Breast epithelium (tissue), 4 donors: ENCODE results near the gene OLFML2B. TPM values are rescaled to one million over a fixed set of nuclear protein-coding genes. Genes with fewer than 3 reads are reported as not detected.
A peak's percentile ranks its signal among the peaks of the same experiment; 100 is the strongest.

Experiments
- DNase-seq, 2 donors: peaks; one replicate each; pipeline ENCODE4 v3.0.0-alpha.2; 2019; ENCODE audit warnings: low spot score in 2 of 2
- H3K27ac ChIP-seq, 2 donors: fragments of 200-600 bp; sonication (generic) in 1 of 2; one replicate each; pipeline ENCODE4 v1.5.1; 2016 to 2019; ENCODE audit warnings: mild to moderate bottlenecking in 1 of 2
- H3K27me3 ChIP-seq, 2 donors: fragments of 200-600 bp; sonication (generic) in 1 of 2; one replicate each; pipeline versions ENCODE4 v1.5.1 to v1.6.0; 2017 to 2019; ENCODE audit warnings: control low read depth in 1 of 2, mild to moderate bottlenecking in 1 of 2
- H3K36me3 ChIP-seq: fragments of 200-600 bp; one replicate; pipeline ENCODE4 v1.5.1; 2019
- H3K4me1 ChIP-seq, 2 donors: fragments of 200-600 bp; sonication (generic); one replicate each; pipeline ENCODE4 v1.5.1; 2016 to 2019; ENCODE audit warnings: control low read depth in 1 of 2
- H3K4me3 ChIP-seq, 3 donors: fragments of 200-600 bp; sonication (generic); 1 replicate in 2 of 3; 2 replicates in 1 of 3; pipeline ENCODE4 v1.5.1; 2016 to 2019; ENCODE audit warnings: mild to moderate bottlenecking in 3 of 3, moderate library complexity in 2 of 3
- H3K9me3 ChIP-seq, 2 donors: fragments of 200-600 bp; sonication (generic) in 1 of 2; one replicate each; pipeline ENCODE4 v1.5.1; 2016 to 2019; ENCODE audit warnings: control low read depth in 1 of 2
- POLR2A ChIP-seq: fragments of 450-650 bp; IDR thresholded peaks from one replicate; pipeline ENCODE4 v1.6.1; 2016; ENCODE audit warnings: antibody characterized with exemption, mild to moderate bottlenecking, moderate library complexity
- POLR2AphosphoS5 ChIP-seq, 3 donors: sonication (generic); formaldehyde crosslinking; IDR thresholded peaks; one replicate each; pipeline ENCODE4 v1.6.1; 2017; ENCODE audit warnings: antibody characterized with exemption in 3 of 3
- intact Hi-C: fragments of 100-400 bp; cut with DNase I; formaldehyde crosslinking; loops from one replicate; pipeline ENCODE4 v1.15.1; 2023; ENCODE audit warnings: low total_unique reads
- total RNA-seq, 3 donors: library from RNA; depleted of rRNA; stranded (reverse); fragments of >200 nt; gene quantifications; one replicate each; pipeline ENCODE4 v1.1.0, GENCODE V29; 2016
- TF ChIP-seq, protein P1 (sequence below), 3 donors: fragments of 450-650 bp; IDR thresholded peaks; one replicate each; pipeline ENCODE4 v1.5.1; 2016 to 2017; ENCODE audit warnings: antibody characterized with exemption in 3 of 3, mild to moderate bottlenecking in 3 of 3, moderate library complexity in 3 of 3

The OLFML2B gene
- total RNA-seq, 3 donors from 2014 or later = 5.2 to 9.6 (median 7.3) TPM

DNA sequence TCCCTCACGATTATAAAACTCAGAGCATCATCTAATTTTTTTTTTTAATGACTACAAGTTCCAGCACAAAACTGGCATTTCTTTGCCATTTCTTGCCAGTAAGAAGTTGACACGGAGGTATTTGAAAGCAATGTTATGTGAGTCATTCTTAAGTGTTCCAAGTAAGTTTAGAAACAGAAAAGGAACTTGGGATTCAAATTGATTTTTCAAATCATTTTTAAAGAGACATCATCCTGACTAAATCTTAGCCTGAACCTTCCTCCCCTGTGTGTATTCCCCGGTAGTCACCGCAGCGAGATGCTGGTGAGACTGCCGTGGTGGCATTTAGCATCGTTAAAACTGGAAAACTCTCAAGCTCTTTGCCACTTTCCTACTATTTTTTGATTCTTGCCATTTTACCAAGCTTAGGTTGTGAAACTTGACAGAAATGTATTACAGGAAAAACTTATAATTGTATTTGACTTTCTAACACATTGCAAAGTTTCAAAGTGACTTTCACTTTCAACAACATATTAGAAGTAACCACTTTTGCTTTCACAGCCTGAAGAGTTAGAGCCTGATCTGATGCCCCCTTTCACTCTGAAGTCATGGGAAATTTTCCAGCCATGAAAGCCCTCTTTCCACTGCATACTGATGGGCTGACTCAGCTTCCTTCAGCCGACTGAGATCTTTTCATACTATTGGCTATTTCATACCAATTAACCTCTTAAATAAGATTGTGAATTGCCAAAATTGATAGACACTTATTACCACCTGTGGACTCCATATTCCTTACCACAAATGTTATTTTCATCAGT, 61.4 kb downstream of the OLFML2B start:
- no peaks in the 10 kb centered on the region for H3K9me3 ChIP-seq
- H3K4me3 ChIP-seq = peak overlapping the region; percentile 19 to 55 (median 35)
- H3K36me3 ChIP-seq = no peaks in the 10 kb centered on the region
- peak overlapping the region; percentile 19 to 70 for H3K27ac ChIP-seq
- intact Hi-C loops = no loop called here
- H3K4me1 ChIP-seq = no peaks in the 10 kb centered on the region
- DNase-seq = no peak
- TF ChIP-seq POLR2AphosphoS5 (IDR thresholded peaks at IDR 0.05) = no peak
- no peaks in the 10 kb centered on the region for H3K27me3 ChIP-seq

DNA sequence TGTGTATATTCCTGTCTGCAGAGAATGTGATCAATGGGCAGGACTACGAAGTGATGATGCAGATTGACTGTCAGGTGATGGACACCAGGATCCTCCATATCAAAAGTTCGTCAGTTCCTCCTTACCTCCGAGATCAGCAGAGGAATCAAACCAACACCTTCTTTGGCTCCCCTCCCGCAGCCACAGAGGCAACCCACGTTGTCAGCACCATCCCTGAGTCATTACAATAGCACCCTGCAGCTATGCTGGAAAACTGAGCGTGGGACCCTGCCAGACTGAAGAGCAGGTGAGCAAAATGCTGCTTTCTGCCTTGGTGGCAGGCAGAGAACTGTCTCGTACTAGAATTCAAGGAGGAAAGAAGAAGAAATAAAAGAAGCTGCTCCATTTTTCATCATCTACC, 65.2 kb downstream of the OLFML2B start:
- Histone ChIP-seq H3K4me1 (no peaks in the 10 kb centered on the region), H3K9me3 (no peaks in the 10 kb centered on the region), H3K4me3 (no peak overlapping the region), H3K27me3 (no peaks in the 10 kb centered on the region), H3K27ac (no peak overlapping the region), H3K36me3 (no peaks in the 10 kb centered on the region)
- intact Hi-C loops = no loop called here
- no peak for DNase-seq
- TF ChIP-seq, protein P1, sequence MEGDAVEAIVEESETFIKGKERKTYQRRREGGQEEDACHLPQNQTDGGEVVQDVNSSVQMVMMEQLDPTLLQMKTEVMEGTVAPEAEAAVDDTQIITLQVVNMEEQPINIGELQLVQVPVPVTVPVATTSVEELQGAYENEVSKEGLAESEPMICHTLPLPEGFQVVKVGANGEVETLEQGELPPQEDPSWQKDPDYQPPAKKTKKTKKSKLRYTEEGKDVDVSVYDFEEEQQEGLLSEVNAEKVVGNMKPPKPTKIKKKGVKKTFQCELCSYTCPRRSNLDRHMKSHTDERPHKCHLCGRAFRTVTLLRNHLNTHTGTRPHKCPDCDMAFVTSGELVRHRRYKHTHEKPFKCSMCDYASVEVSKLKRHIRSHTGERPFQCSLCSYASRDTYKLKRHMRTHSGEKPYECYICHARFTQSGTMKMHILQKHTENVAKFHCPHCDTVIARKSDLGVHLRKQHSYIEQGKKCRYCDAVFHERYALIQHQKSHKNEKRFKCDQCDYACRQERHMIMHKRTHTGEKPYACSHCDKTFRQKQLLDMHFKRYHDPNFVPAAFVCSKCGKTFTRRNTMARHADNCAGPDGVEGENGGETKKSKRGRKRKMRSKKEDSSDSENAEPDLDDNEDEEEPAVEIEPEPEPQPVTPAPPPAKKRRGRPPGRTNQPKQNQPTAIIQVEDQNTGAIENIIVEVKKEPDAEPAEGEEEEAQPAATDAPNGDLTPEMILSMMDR (IDR thresholded peaks at IDR 0.05) = no peak
- TF ChIP-seq POLR2A = no peak
- no peak for TF ChIP-seq POLR2AphosphoS5 (IDR thresholded peaks at IDR 0.05)

DNA sequence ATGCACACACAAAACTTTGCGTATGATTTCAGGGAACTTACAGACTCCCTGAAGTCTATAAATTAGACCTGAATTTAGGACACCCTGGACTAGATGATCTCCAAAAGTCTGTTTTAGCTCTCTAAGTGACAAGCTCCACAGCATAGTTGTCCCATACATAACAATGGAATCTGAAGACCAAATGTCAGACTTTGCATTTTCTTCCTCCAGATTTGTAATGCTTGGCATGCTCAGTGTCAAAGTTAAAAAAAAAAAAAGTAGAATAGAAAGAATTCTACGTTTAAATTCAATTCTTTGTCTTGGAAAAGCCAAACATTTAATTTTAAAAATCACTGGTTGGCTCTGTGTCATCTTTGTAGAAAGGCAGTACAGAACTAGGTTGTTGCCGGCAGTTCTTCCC, 66.7 kb downstream of the OLFML2B start:
- no peak for DNase-seq
- Histone ChIP-seq H3K27ac (no peak overlapping the region), H3K4me1 (no peaks in the 10 kb centered on the region)

DNA sequence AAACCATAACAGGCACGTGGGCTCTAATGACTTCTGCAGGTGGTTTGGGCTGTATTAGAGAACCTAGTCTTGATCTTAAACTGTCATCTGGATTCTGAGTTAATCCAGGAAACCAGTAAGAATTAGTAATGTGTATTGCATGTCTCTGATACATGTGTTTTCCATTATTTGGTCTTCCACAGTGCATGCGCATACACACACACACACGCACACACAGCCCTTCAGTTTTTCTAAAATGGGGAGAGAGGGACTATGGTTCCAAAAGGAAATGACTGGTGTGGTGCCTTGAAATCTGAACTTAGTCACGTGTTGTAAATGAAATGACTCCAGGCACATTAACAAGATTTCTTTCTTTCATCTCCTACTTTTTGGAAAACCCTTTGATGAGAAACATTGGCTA, 67.6 kb downstream of the OLFML2B start:
- Histone ChIP-seq H3K27ac (no peak overlapping the region), H3K36me3 (no peaks in the 10 kb centered on the region), H3K4me3 (no peak overlapping the region), H3K9me3 (no peaks in the 10 kb centered on the region), H3K27me3 (no peaks in the 10 kb centered on the region), H3K4me1 (no peaks in the 10 kb centered on the region)
- DNase-seq = no peak
- TF ChIP-seq POLR2AphosphoS5 (IDR thresholded peaks at IDR 0.05) = no peak
- intact Hi-C loops = no loop called here

More for the DNA sequence above, 66.7 kb downstream of the OLFML2B start:
- Histone ChIP-seq H3K27me3 (no peaks in the 10 kb centered on the region), H3K36me3 (no peaks in the 10 kb centered on the region), H3K9me3 (no peaks in the 10 kb centered on the region), H3K4me3 (no peak overlapping the region)
- TF ChIP-seq, protein P1 (IDR thresholded peaks at IDR 0.05) = no peak
- TF ChIP-seq POLR2AphosphoS5 (IDR thresholded peaks at IDR 0.05) = no peak
- no peak for TF ChIP-seq POLR2A
- intact Hi-C loops = no loop called here

DNA sequence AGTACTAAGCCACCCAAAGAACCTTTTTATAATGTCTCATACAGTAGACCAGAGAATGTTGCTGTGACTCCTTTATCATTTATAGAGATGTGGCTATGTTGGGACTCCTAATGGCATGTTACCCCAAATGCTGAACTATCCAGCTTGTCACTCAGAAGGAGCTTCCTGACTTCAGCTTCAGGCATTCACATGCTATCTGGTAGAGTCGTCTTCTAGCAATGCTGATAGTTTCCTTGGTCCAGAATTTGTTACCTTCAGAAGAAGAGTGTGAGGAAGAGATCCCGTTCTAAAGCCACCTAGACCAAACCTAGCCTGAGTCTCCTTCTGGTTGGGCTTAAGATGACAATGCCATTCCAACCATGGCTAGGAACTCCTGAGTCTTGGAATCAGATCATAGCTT, 68.1 kb downstream of the OLFML2B start:
- Histone ChIP-seq H3K4me3 (no peak overlapping the region), H3K36me3 (no peaks in the 10 kb centered on the region), H3K27me3 (no peaks in the 10 kb centered on the region), H3K27ac (no peak overlapping the region), H3K9me3 (no peaks in the 10 kb centered on the region), H3K4me1 (no peaks in the 10 kb centered on the region)
- no peak for DNase-seq
- TF ChIP-seq POLR2AphosphoS5 (IDR thresholded peaks at IDR 0.05) (no peak), POLR2A (no peak)
- intact Hi-C loops = no loop called here

DNA sequence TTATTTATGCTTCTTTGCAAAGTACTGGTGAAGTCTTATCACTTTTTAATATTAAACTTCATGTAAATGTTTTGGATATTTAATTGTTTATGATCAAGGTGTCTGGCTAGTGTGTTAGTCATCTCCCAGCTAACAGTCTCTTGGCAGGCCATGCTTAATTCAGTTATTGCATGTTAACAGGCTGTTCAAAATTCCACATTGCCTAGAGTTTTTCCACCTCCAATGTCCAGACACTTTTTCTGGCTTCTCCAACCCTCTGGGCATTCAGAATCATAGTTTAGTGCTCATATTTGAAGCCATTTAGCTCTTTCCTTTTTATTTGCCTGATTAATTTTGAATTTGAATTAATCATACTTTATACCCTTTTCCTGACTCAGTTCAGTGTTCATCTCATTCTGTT, 69.2 kb downstream of the OLFML2B start:
- Histone ChIP-seq H3K4me3 (no peak overlapping the region), H3K27me3 (no peaks in the 10 kb centered on the region), H3K36me3 (no peaks in the 10 kb centered on the region), H3K9me3 (no peaks in the 10 kb centered on the region), H3K27ac (no peak overlapping the region), H3K4me1 (no peaks in the 10 kb centered on the region)
- intact Hi-C loops = no loop called here
- DNase-seq = no peak
- no peak for TF ChIP-seq POLR2A
- TF ChIP-seq, protein P1 (IDR thresholded peaks at IDR 0.05) = no peak
- TF ChIP-seq POLR2AphosphoS5 (IDR thresholded peaks at IDR 0.05) = no peak
